ENCODE results near the gene PLPPR3. TPM values are rescaled to one million over a fixed set of nuclear protein-coding genes. Genes with fewer than 3 reads are reported as not detected.

Gene PLPPR3
- total RNA-seq, 2 donors from 2014 or later = not detected

GRCh38 chr19:805600-806550 is 15.9 kb downstream of the PLPPR3 start:
- no peak for DNase-seq (ENCODE audit: low spot score in 2 of 2)
- peak in 1 of 2 donors; percentile 22 for ATAC-seq
- Mint-ChIP-seq H3K27ac (peak overlapping the region in 1 of 2 donors; percentile 96), H3K36me3 (peaks cover 25 to 44% of the 10 kb centered on the region in 2 donors), H3K9me3 (no peaks in the 10 kb centered on the region)

- H3K9me3 Mint-ChIP-seq = no peaks in the 10 kb centered on the region
- ATAC-seq = peak in 1 of 2 donors; percentile 3
- H3K27ac Mint-ChIP-seq = peak overlapping the region in 1 of 2 donors; percentile 96
- DNase-seq (ENCODE audit: low spot score in 2 of 2) = no peak
- peaks cover 32 to 45% of the 10 kb centered on the region in 2 donors for H3K36me3 Mint-ChIP-seq
Measured at GRCh38 chr19:805166-805551, 16.6 kb downstream of the PLPPR3 start.

DNA sequence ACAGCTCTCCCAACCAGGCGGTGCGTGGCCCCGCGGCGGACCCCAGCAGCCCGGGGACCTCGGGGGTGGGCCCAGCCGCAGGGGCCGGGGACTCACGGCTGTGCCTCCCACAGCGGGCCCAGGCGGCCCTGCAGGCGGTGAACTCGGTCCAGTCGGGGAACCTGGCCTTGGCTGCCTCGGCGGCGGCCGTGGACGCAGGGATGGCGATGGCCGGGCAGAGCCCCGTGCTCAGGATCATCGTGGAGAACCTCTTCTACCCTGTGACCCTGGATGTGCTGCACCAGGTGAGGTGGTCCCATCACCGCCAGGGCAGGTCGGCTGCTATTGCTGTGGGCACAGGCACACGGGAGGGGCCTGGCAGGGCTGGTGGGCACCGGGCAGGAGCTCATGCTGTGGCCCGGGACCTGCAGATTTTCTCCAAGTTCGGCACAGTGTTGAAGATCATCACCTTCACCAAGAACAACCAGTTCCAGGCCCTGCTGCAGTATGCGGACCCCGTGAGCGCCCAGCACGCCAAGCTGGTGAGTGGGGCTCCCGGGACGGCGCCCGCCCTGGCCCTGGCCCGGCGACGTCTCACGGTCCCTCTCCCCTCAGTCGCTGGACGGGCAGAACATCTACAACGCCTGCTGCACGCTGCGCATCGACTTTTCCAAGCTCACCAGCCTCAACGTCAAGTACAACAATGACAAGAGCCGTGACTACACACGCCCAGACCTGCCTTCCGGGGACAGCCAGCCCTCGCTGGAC is 17.2 kb downstream of the PLPPR3 start:
- Mint-ChIP-seq H3K9me3 (no peaks in the 10 kb centered on the region), H3K36me3 (peaks cover 38 to 45% of the 10 kb centered on the region in 2 donors), H3K27ac (peak overlapping the region; percentile 90 to 92)
- ATAC-seq (no peak), DNase-seq (ENCODE audit: low spot score in 2 of 2) (no peak)

- DNase-seq (ENCODE audit: low spot score in 2 of 2) (no peak), ATAC-seq (no peak)
- Mint-ChIP-seq H3K36me3 (peaks cover 45 to 50% of the 10 kb centered on the region in 2 donors), H3K9me3 (no peaks in the 10 kb centered on the region), H3K27ac (peak overlapping the region; percentile 92 to 98)
Measured at GRCh38 chr19:803686-804418, 17.9 kb downstream of the PLPPR3 start.

- peaks cover 47 to 56% of the 10 kb centered on the region in 2 donors for H3K36me3 Mint-ChIP-seq
- DNase-seq (ENCODE audit: low spot score in 2 of 2) (no peak), ATAC-seq (no peak)
- no peaks in the 10 kb centered on the region for H3K9me3 Mint-ChIP-seq
- peak overlapping the region; percentile 92 to 98 for H3K27ac Mint-ChIP-seq
Measured at GRCh38 chr19:803099-803561, 18.6 kb downstream of the PLPPR3 start.

DNA sequence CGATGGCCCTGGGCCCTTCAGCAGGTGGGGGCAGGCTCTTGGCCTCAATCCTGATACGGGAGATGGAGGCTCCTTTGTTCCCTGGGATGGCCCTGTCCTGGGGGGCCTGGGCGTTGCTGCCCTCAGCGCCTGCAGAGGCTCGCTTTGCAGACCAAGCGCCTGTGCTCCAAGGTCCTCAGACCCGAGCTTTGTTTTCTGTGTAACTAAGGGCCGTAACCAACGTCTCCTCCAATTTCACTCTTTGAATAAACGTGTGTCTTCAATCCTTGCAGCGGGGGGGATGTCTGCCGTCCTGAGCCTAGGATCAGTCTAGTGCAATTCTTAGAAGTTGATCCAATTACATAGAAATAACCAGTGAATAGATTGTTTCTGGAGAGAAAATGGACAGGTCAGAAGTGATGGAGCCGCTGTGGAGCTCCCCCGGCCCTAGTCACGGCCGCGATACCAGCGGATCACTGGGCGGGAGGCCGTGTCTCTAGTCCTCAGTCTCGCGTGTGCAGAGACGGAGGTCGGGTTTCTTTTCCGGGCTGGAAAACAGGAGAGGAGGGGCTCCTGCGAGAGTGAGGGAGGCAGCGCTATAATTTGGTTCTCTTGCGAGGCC is 19.2 kb downstream of the PLPPR3 start:
- H3K36me3 Mint-ChIP-seq = peaks cover 41 to 52% of the 10 kb centered on the region in 2 donors
- H3K27ac Mint-ChIP-seq = peak overlapping the region; percentile 92 to 98
- no peak for DNase-seq (ENCODE audit: low spot score in 2 of 2)
- no peak for ATAC-seq
- no peaks in the 10 kb centered on the region for H3K9me3 Mint-ChIP-seq

DNA sequence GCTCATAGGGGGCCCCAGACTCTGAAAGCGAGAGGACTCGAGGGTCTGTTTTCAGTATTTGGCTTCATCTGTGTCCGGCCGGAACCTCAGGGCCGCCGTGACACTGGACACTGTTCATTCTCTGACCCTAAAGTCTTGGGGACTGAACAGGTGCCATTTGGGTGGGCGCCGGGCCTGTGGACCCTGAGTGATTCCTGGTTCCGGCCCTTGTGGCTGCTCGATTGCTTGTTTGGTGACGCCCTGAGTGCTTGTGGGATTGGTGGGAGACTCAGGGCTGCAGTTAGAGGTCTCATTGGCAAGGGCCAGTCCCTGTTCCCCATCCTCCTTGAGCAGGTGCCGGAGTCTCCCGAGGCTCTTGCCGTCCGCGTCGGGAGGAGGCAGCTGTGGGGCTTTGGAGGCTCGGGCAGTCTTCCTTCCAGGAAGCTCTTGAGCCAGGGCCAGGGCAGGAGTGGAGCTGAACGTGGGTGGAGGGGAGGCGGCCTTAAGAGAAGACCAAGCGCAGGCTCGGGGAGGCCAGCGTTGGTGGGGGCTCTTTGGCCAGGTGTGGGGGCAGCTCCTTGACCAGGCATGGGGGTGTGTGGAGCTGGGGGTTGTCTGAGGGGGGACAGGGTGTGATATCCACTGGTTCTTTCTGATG is 19.8 kb downstream of the PLPPR3 start:
- peaks cover 35 to 46% of the 10 kb centered on the region in 2 donors for H3K36me3 Mint-ChIP-seq
- peak overlapping the region; percentile 92 to 98 for H3K27ac Mint-ChIP-seq
- H3K9me3 Mint-ChIP-seq = no peaks in the 10 kb centered on the region

DNA sequence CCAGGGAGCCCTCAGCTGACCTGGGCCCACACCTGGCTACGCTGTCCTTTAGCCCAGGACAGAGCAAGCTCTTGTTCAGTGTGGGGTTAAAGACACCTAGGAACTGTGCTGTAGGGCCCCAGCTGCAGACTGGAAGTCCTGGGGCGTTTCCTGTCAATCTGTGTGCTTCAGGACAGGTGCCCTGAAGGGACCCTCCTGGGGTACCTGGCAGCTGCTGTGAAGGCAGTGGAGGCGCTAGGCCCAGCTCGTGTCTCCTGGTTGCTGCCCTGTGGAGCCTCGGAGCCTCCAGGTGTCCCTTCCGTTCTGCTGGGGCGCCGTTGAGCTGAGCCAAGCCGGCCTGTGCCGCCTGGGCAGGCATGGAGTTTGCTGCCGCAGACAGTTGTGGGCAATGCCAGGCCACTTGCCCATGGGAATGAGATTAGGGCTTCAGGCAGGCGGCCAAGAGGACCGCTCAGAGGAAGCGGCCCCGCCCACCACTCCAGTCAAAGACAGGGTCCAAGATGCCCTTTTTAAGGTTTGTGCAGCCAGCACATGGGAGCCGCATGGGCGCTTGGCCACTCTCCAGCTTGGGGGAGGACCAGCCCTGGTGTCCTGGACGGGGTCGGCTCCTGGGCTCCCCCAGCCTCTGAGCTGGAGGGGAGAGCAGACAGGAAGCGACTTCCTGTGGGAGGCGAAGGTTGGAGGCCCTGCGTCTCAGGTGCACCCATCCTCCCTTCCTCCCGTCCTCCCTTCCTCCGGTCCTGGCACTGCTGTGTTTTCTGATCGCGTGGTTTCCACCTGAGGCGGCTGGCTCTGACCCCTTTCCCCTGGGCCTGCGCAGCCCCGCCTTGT is 20.5 kb downstream of the PLPPR3 start:
- H3K27ac Mint-ChIP-seq = peak overlapping the region; percentile 92 to 98
- H3K9me3 Mint-ChIP-seq = no peaks in the 10 kb centered on the region
- peak in 1 of 2 donors; percentile 41 for DNase-seq (ENCODE audit: low spot score in 2 of 2)
- H3K36me3 Mint-ChIP-seq = peaks cover 40 to 42% of the 10 kb centered on the region in 2 donors
- no peak for ATAC-seq

More for the DNA sequence above, 19.8 kb downstream of the PLPPR3 start:
- DNase-seq (ENCODE audit: low spot score in 2 of 2) (no peak), ATAC-seq (no peak)

DNA sequence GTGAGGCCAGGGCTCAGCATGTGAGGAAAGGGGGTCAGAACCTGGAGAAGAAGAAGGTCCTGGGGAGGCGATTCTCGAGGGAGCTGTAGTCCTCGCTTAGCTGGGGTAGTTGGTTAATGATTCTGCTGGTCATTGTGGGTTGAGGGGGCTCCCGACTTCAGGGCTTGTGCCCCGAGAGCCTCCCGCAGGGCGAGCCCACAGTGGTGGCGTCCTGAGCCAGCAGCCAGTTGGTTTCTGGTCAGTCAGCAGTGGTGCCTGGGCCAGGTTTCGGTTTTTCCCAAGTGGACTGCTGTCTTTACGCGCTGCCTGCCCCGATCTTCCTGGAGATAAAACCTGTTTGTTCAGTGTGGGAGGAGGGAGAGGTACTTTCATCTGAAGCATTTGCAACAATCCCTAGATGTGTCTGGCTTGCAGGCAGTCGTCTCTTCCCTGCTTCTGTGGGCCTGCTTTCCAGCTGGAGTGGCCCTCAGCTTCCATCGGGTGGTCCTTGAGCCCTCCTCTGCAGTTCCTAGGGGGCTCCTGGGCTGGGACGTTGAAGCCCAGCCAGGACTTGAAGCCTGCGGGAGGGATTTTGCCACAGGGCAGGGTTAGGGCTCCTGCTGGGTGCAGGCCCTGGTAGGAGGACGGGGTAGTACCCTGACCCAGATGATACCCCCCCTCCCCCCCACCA is 21.3 kb downstream of the PLPPR3 start:
- H3K9me3 Mint-ChIP-seq = no peaks in the 10 kb centered on the region
- ATAC-seq (no peak), DNase-seq (ENCODE audit: low spot score in 2 of 2) (no peak)
- H3K27ac Mint-ChIP-seq = peak overlapping the region; percentile 92 to 97
- peaks cover 40 to 42% of the 10 kb centered on the region in 2 donors for H3K36me3 Mint-ChIP-seq

DNA sequence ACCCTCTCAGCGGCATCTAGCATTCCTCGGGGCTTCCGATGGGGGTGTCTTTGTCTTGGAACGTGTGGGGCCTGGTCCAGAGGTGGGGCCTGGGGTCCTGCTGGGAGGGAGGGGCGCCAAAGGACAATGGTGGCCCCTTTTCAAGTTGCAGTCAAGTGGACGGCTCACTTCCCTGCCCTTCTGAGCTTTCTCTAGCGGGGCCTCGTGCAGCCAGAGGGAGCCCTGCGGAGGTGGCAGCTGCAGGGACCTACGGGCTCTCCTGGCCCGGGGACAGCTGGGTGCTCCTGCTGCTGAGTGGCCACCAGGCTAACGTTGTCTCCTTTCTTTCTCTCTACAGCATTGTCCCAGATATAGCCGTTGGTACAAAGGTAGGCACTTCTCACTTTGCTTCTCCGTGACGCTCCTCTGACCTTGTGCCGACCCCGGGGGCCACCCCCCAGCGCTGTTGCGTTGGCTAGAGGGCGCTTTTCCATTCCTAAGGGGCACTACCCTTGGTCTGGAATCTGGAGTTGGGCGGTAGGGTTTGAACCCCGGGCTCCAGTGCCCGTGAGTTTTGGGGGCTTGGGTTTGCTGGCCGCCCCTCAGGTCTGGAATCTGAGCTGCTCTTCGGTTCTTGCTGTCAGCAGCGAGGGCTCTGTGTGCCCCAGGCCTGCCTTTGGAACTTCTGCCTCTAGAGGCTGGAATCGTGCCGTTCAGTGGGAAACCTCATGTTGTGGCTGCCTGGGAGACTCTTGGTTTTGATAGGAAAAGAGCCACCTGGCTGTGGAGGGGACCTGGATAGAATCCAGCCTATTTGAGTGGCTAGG is 22.5 kb downstream of the PLPPR3 start:
- H3K27ac Mint-ChIP-seq = peak overlapping the region; percentile 92 to 97
- no peak for ATAC-seq
- peaks cover 36 to 40% of the 10 kb centered on the region in 2 donors for H3K36me3 Mint-ChIP-seq
- DNase-seq (ENCODE audit: low spot score in 2 of 2) = peak in 1 of 2 donors; percentile 36
- no peaks in the 10 kb centered on the region for H3K9me3 Mint-ChIP-seq

GRCh38 chr19:798415-799075 is 23.2 kb downstream of the PLPPR3 start:
- ATAC-seq = no peak
- Mint-ChIP-seq H3K9me3 (no peaks in the 10 kb centered on the region), H3K27ac (peak overlapping the region; percentile 92 to 97), H3K36me3 (peaks cover 36 to 37% of the 10 kb centered on the region in 2 donors)
- DNase-seq (ENCODE audit: low spot score in 2 of 2) = peak in 1 of 2 donors; percentile 38

GRCh38 chr19:797528-798414 is 24.0 kb downstream of the PLPPR3 start:
- H3K9me3 Mint-ChIP-seq = no peaks in the 10 kb centered on the region
- DNase-seq (ENCODE audit: low spot score in 2 of 2) = peak; percentile 93 to 94
- H3K27ac Mint-ChIP-seq = peak overlapping the region; percentile 92 to 97
- peaks cover 31% of the 10 kb centered on the region in 2 donors for H3K36me3 Mint-ChIP-seq
- peak; percentile 37 to 43 for ATAC-seq

Data from activated naive CD4-positive, alpha-beta T cell treated with anti-CD3 and anti-CD28 coated beads, Interleukin-2, amount 50 U/mL, for 72 hours (primary cell).